OCI-LY1 (cell line): Measurements from ENCODE around the gene ASXL2.
"Not testable (repeated sequence)": the region's sequence is repeated elsewhere in the genome, so short reads cannot be mapped to it uniquely, and the experiment has no call there.

Experiments
- H2AFZ ChIP-seq: fragments of 200-600 bp; sonication (generic), shearing (Covaris generic); 2 replicates; pipeline ENCODE4 v1.6.0; 2014; ENCODE audit warnings: antibody characterized with exemption, mild to moderate bottlenecking, low read length
- H3F3A ChIP-seq: fragments of 200-600 bp; sonication (generic), shearing (Covaris generic); 2 replicates; pipeline ENCODE4 v1.6.0; 2014; ENCODE audit warnings: mild to moderate bottlenecking, antibody characterized with exemption, low read length, moderate library complexity; ENCODE audit not compliant: insufficient read depth
- H3K27ac ChIP-seq: fragments of 200-600 bp; sonication (generic); 2 replicates; pipeline ENCODE4 v1.5.1; 2014; ENCODE audit warnings: low read length, mixed run types, mild to moderate bottlenecking, low read depth; ENCODE audit not compliant: poor library complexity, severe bottlenecking
- H3K27me3 ChIP-seq: fragments of 200-600 bp; sonication (generic); 2 replicates; pipeline ENCODE4 v1.6.0; 2014; ENCODE audit warnings: antibody characterized with exemption, mild to moderate bottlenecking, low read length, moderate library complexity; ENCODE audit not compliant: insufficient read depth
- H3K36me3 ChIP-seq: fragments of 200-600 bp; sonication (generic); 2 replicates; pipeline ENCODE4 v1.6.1; 2014; ENCODE audit warnings: mild to moderate bottlenecking, antibody characterized with exemption, low read length, moderate library complexity, mixed read lengths; ENCODE audit not compliant: insufficient read depth
- H3K4me1 ChIP-seq: fragments of 200-600 bp; sonication (generic); 2 replicates; pipeline ENCODE4 v1.5.1; 2014; ENCODE audit warnings: mild to moderate bottlenecking, low read length, moderate library complexity; ENCODE audit not compliant: insufficient read depth, severe bottlenecking
- H3K4me2 ChIP-seq: fragments of 200-600 bp; sonication (generic), shearing (Covaris generic); 2 replicates; pipeline ENCODE4 v1.6.1; 2014; ENCODE audit warnings: low read length
- H3K4me3 ChIP-seq: fragments of 200-600 bp; sonication (generic); 2 replicates; pipeline ENCODE4 v1.5.1; 2014; ENCODE audit warnings: low read length, low read depth, mild to moderate bottlenecking, mixed read lengths; ENCODE audit not compliant: poor library complexity, severe bottlenecking
- H3K79me2 ChIP-seq: fragments of 200-600 bp; shearing (Covaris generic); 2 replicates; pipeline ENCODE4 v1.6.1; 2016; ENCODE audit warnings: mixed run types, low read length, mixed read lengths; ENCODE audit not compliant: insufficient read depth
- H3K9ac ChIP-seq: fragments of 200-600 bp; sonication (generic), shearing (Covaris generic); 2 replicates; pipeline ENCODE4 v1.6.1; 2014; ENCODE audit warnings: mild to moderate bottlenecking, low read length, mixed read lengths
- H3K9me2 ChIP-seq: fragments of 200-600 bp; sonication (generic), shearing (Covaris generic); 2 replicates; pipeline ENCODE4 v1.6.1; 2014; ENCODE audit warnings: low read depth, mild to moderate bottlenecking, low read length, mixed read lengths
- H3K9me3 ChIP-seq: fragments of 200-600 bp; shearing (Covaris generic); 2 replicates; pipeline ENCODE4 v1.6.1; 2014; ENCODE audit warnings: low read length, mixed read lengths
- H4K20me1 ChIP-seq: fragments of 200-600 bp; sonication (generic), shearing (Covaris generic); 2 replicates; pipeline ENCODE4 v1.6.0; 2016; ENCODE audit warnings: mild to moderate bottlenecking, low read length; ENCODE audit not compliant: insufficient read depth
- EZH2 ChIP-seq: fragments of 200-600 bp; sonication (generic), shearing (Covaris generic); IDR thresholded peaks from 2 replicates; pipeline ENCODE4 v1.8.0; 2017; ENCODE audit warnings: borderline replicate concordance, mixed run types, mild to moderate bottlenecking, antibody characterized with exemption, low read length, moderate library complexity, mixed read lengths
- TF ChIP-seq, protein P1 (sequence below): fragments of 200-600 bp; sonication (generic), shearing (Covaris generic); IDR thresholded peaks from 2 replicates; pipeline ENCODE4 v1.5.1; 2017; ENCODE audit warnings: mild to moderate bottlenecking, antibody characterized with exemption, low read length, moderate library complexity, mixed read lengths

The ASXL2 gene

DNA sequence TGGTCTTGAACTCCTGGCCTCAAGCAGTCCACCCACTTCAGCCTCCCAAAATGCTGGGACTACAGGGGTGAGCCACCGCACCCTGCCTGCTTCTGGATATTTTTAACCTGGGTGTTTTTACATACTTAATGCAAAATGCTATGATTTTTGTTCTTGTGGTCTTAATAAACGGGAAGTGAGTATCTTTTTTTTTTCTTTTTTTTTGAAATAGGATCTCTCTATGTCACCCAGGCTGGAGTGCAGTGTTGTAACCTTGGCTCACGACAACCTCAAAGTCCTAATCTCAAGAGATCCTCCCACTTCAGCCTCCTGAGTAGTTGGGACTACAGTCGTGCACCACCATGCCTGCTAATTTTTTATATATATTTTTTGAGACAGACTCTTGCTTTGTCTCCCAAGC is 19.2 kb upstream of the ASXL2 start:
- no peak overlapping the region for H2AFZ ChIP-seq
- H3K79me2 ChIP-seq, result no peaks in the 10 kb centered on the region
- no peak overlapping the region for H3K9ac ChIP-seq
- no peaks in the 10 kb centered on the region for H3K27me3 ChIP-seq
- no peaks in the 10 kb centered on the region for H3K36me3 ChIP-seq
- no peaks in the 10 kb centered on the region for H4K20me1 ChIP-seq
- no peaks in the 10 kb centered on the region for H3K9me2 ChIP-seq
- TF ChIP-seq, protein P1, sequence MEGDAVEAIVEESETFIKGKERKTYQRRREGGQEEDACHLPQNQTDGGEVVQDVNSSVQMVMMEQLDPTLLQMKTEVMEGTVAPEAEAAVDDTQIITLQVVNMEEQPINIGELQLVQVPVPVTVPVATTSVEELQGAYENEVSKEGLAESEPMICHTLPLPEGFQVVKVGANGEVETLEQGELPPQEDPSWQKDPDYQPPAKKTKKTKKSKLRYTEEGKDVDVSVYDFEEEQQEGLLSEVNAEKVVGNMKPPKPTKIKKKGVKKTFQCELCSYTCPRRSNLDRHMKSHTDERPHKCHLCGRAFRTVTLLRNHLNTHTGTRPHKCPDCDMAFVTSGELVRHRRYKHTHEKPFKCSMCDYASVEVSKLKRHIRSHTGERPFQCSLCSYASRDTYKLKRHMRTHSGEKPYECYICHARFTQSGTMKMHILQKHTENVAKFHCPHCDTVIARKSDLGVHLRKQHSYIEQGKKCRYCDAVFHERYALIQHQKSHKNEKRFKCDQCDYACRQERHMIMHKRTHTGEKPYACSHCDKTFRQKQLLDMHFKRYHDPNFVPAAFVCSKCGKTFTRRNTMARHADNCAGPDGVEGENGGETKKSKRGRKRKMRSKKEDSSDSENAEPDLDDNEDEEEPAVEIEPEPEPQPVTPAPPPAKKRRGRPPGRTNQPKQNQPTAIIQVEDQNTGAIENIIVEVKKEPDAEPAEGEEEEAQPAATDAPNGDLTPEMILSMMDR, result no peak
- TF ChIP-seq EZH2, result no peak
- no peaks in the 10 kb centered on the region for H3K9me3 ChIP-seq
- H3K4me2 ChIP-seq, result no peak overlapping the region
- H3K4me3 ChIP-seq, result no peak overlapping the region
- H3K4me1 ChIP-seq, result no peaks in the 10 kb centered on the region
- no peaks in the 10 kb centered on the region for H3F3A ChIP-seq
- no peak overlapping the region for H3K27ac ChIP-seq

DNA sequence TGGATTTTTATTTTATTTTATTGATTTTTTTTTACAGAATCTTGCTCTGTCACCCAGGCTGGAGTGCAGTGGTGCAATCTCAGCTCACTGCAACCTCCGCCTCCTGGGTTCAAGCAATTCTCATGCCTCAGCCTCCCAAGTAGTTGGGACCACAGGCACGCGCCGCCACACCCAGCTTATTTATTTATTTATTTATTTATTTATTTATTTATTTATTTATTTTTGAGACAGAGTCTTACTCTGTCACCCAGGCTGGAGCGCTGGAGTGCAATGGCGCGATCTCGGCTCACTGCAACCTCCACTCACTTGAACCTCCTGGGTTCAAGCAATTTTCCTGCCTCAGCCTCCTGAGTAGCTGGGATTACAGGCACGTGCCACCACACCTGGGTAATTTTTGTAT is 18.0 kb upstream of the ASXL2 start:
- H3K9me3 ChIP-seq, H3K36me3 ChIP-seq, H3K27ac ChIP-seq, H3K4me3 ChIP-seq, H3K9ac ChIP-seq, H3K79me2 ChIP-seq, H3K4me2 ChIP-seq, H4K20me1 ChIP-seq, H3K9me2 ChIP-seq, H3K27me3 ChIP-seq, H3K4me1 ChIP-seq, H3F3A ChIP-seq, H2AFZ ChIP-seq: not testable (repeated sequence)

DNA sequence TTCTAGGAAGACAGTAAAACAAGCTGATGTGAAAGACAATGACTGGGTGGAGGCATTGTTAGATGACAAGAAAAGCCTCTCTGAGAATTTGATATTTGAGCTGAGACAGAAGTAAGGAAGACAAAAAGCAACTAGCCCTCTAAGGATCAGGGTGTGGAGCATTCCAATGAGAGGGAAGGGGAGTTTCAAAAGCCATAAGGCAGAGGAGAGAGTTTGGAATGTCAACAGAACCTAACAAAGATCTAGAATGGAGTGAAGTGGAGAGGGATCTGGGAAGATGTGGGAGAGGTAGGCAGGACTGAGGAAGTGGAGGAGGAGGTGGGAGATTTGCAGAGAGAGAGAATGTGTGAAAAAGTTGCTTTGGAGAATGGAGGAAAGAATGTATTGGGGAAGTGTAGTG is 17.3 kb upstream of the ASXL2 start:
- H3K79me2 ChIP-seq, result no peaks in the 10 kb centered on the region
- H4K20me1 ChIP-seq, result no peaks in the 10 kb centered on the region
- H3K4me3 ChIP-seq, result no peak overlapping the region
- H3K9me2 ChIP-seq, result no peaks in the 10 kb centered on the region
- H3F3A ChIP-seq, result no peaks in the 10 kb centered on the region
- no peak overlapping the region for H3K9ac ChIP-seq
- H2AFZ ChIP-seq, result no peak overlapping the region
- H3K27me3 ChIP-seq, result no peaks in the 10 kb centered on the region
- no peaks in the 10 kb centered on the region for H3K36me3 ChIP-seq
- no peaks in the 10 kb centered on the region for H3K9me3 ChIP-seq
- no peaks in the 10 kb centered on the region for H3K4me1 ChIP-seq
- no peak overlapping the region for H3K4me2 ChIP-seq
- H3K27ac ChIP-seq, result no peak overlapping the region
- TF ChIP-seq, protein P1, result no peak
- no peak for TF ChIP-seq EZH2

DNA sequence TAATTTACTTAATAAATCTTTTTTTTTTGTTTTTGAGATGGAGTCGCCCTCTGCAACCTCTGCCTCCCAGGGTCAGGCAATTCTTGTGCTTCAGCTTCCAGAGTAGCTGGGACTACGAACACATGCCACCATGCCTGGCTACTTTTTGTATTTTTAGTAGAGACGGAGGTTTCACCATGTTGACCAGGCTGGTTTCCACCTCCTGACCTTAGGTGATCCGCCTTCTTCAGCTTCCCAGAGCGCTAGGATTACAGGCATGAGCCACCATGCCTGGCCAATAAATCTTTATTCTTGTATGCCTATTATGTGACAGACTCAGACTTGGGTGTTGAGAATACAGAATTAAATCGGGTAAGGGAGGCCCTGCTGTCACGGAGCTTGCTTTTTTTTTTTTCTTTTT is 16.7 kb upstream of the ASXL2 start:
- Histone ChIP-seq H3K79me2 (no peaks in the 10 kb centered on the region), H3K4me1 (no peaks in the 10 kb centered on the region), H3K9me2 (no peaks in the 10 kb centered on the region), H3K9ac (no peak overlapping the region), H3K9me3 (no peaks in the 10 kb centered on the region), H3K4me3 (no peak overlapping the region), H4K20me1 (no peaks in the 10 kb centered on the region), H3K4me2 (no peak overlapping the region), H3K27me3 (peaks cover 2% of the 10 kb centered on the region; the same call in 1 of the 2 replicates), H2AFZ (no peak overlapping the region), H3K36me3 (no peaks in the 10 kb centered on the region), H3F3A (no peaks in the 10 kb centered on the region), H3K27ac (no peak overlapping the region)
- TF ChIP-seq, protein P1, result no peak
- TF ChIP-seq EZH2, result no peak
